MM.1S (cell line): ENCODE data around the gene CHMP1A.

Experiments used
- CTCF ChIP-seq: fragments of 300-600 bp; sonication (generic); IDR thresholded peaks from 2 replicates; pipeline ENCODE4 v1.5.1; 2016; ENCODE audit warnings: antibody characterized with exemption, low read length, mixed read lengths
- EZH2 ChIP-seq: fragments of 300-600 bp; sonication (generic); optimal IDR thresholded peaks from 2 replicates; pipeline ENCODE3; 2017; ENCODE audit warnings: low read depth, mild to moderate bottlenecking, antibody characterized with exemption, low read length, mixed read lengths
- EZH2phosphoT487 ChIP-seq: fragments of 300-600 bp; sonication (generic); IDR thresholded peaks from 2 replicates; pipeline ENCODE4 v1.6.1; 2018; ENCODE audit warnings: antibody characterized with exemption, low read length

- TF ChIP-seq EZH2, result no peak
- TF ChIP-seq CTCF, result no peak
- no peak for TF ChIP-seq EZH2phosphoT487
Observed at GRCh38 chr16:89646906-89647305, 10.6 kb downstream of the CHMP1A start.
